HG03520 (cell line): ENCODE results near the gene NCOR1.
"Not testable (repeated sequence)": the region's sequence is repeated elsewhere in the genome, so short reads cannot be mapped to it uniquely, and the experiment has no call there.

Experiments used
- ATAC-seq: cut with Tn5 transposase; IDR thresholded peaks from one replicate; pipeline ENCODE4 v1.9.1; 2021; ENCODE audit warnings: mild to moderate bottlenecking, moderate library complexity; ENCODE audit not compliant: unreplicated experiment

The NCOR1 gene

GRCh38 chr17:16215273-16215964, at the start of gene NCOR1:
Gene NCOR1 (minus strand): TSS chr17:16215534. CDS start chr17:16194569, 20,965 bp downstream.
- peak; percentile 72 for ATAC-seq

- ATAC-seq = no peak
These were observed 46.9 kb upstream of the NCOR1 start for GRCh38 chr17:16262201-16262600.

- ATAC-seq = no peak
These were observed 45.7 kb upstream of the NCOR1 start for GRCh38 chr17:16261049-16261448.

DNA sequence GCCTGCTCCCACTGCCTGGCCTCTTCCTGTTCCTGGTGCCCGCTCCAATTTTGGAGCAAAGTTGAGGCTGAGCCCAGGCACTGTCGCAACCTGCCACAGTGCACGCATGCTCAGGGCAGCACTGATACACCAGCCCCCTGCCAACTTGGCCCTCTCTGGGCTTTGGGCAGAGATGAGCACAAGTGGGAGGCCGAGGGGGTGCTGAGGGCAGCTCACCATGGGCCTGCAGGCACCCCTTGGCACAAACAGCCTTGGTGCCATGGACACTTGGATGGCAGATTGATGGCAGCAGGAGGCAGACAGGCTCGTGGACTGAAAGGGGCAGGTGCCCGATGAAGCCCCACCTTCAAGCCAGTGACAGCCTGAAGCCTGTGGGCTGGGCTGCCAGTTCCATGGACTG, 44.6 kb upstream of the NCOR1 start:
- ATAC-seq = no peak

DNA sequence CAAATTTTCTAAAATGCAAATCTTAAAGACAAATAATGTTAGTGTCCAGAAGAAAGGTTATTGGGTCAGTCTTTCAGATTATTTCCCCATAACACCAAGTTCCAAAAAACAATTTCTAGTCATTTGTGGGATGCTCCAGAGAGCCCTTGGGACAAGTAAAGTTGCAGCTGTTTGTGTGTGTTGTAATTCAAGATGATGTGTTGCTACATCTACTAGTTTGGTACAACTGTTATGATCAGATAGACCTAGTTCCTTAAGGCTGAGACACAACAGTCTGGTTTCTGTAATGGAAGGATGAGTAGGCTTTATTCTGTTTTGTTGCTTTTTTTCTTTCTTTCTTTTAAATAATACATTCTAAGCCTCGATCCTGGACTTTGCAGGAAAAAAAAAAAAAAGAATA, 43.6 kb upstream of the NCOR1 start:
- ATAC-seq = no peak

GRCh38 chr17:16255481-16255921, 40.2 kb upstream of the NCOR1 start:
- ATAC-seq = no peak

DNA sequence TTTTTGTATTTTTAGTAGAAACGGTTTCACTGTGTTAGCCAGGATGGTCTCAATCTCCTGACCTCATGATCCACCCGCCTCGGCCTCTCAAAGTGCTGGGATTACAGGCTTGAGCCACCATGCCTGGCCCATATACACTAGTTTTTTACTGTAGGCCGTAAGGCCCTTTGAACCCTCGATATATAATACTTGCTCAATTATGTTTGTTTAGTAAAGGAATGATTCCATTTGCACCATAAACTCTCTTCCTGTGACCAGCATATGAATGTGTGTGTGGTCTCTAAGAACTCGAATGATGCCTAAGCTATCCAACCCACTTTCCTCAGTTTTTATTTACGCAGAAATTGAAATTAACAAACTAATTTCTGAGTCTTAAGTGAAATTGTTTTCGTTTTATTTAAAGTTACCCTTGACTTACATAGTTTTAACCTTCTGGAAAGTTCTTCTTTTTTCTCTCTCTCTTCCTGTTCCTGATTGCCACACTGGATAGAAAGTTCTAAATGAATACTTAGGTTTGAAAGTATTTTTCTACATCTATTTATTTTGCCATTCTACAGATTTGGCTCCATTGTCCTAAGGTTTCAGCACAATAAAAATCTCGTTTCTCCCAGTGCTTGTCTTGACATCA, 39.6 kb upstream of the NCOR1 start:
- ATAC-seq = no peak

DNA sequence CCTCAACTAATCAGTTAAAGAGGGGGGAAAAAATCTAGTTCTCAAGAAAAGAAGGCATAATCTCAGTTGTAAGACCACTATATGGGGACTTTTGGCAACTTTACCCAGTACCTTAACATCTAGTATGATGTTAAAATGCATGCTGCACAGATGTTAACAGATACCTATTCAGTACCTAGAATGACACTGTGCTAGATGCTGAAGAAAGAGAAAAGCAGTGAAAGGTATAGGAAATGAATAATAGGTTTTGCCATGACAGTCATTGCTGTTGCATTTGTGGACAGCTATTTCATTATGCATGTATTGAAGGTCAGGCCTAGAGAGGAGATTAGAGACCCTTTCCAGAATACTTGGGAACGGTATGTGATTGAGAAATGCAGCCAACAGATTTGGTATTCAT, 36.2 kb upstream of the NCOR1 start:
- no peak for ATAC-seq

GRCh38 chr17:16251043-16251442, 35.7 kb upstream of the NCOR1 start:
- ATAC-seq = no peak

DNA sequence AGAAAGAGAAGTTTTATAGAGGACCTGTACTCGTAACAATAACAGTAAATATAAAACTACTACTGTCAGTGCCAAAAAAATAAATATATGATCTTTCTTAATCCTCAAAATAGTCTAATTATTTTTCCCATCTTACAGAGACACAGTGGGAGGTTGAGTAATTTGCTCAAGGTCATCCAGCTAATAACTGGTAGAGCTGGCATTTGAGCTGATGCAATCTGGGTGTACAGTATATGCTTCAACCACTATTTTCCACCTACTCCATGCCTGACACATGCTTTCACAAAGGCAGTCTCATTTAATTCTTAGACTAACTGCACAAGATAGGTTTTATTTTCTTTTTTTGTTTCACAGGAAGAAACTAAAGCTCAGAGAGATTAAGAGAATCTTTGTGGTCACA, 35.3 kb upstream of the NCOR1 start:
- ATAC-seq = no peak

GRCh38 chr17:16247586-16247984, 32.3 kb upstream of the NCOR1 start:
- ATAC-seq = no peak

- ATAC-seq = no peak
These were observed 28.6 kb upstream of the NCOR1 start for GRCh38 chr17:16243801-16244567.

DNA sequence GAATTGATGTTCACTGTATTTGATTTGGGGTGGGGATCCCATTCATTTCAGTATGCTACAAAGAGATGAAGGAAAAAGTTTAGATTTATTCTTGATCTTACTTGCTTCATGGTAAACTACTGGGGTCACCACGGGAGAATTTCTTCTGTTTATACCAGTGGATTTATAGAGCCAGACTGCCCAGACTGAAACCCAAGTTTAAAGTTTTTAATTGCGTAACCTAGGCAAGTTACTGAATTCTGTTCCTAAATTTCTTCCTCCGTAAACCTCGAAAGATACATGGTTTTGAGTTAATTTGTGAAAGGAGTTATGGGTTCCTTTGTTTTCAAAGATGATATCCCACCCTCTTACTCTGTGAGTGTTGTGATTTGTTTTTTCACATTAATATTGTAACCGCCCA, 28.1 kb upstream of the NCOR1 start:
- no peak for ATAC-seq

DNA sequence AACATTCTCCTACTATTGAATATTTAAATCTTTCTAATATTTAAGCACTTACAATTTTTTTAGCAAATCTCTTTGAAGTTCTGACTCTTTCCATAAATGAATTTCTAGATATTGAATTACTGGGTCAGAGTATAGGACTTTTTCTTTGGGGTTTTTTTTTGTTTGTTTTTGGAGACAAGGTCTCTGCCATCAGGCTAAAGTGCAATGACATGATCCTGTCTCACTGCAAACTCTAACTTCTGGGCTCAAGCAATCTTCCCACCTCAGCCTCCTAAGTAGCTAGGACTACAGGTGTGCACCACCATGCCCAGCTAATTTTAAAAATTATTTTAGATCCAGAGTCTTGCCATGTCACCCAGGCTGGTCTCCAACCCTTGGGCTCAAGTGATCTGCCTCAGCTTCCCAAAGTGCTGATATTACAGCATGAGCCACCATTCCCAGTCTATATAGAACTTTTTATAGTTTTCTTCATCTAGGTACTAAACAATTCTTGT, 26.6 kb upstream of the NCOR1 start:
- ATAC-seq = no peak

GRCh38 chr17:16239931-16240330, 24.6 kb upstream of the NCOR1 start:
- ATAC-seq = no peak

DNA sequence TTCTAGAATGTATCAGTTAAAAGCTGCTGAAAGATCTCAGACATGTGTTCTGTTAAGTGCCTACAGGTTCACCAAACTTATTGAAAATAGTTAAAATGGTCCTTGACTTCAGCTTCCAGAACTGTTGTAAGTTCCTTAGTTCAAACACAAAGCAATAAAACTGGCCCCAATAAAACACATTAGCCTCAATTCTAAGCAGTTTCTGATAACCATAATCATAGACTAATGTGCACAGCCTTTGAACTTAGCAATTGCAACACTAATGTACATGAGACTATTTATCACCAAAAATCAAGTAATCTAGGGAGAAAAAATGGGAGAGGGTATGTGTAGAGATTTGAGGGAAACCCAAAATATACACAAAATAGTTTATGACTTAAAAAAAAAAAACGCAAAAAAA, 17.1 kb upstream of the NCOR1 start:
- no peak for ATAC-seq

- ATAC-seq = not testable (repeated sequence)
These were observed 14.7 kb upstream of the NCOR1 start for GRCh38 chr17:16229912-16230561.

DNA sequence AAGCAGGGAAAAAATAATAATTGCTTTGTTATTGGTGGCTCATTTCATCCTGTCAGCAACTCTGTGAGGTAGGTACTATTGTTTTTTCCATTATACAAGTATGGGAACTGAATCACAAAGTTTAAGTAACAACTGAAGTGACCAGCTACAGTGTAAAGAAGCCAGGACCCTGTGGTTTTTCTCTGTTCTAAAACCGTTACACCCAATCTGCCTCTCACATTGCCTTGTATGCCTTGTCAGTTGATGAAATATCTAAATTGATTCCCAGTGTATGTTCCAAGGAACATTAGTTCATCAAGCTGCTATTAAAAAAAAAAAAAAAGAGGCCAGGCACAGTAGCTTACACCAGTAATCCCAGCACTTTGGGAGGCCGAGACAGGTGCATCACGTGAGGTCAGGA, 7.1 kb upstream of the NCOR1 start:
- no peak for ATAC-seq

GRCh38 chr17:16217002-16217635, 1.8 kb upstream of the NCOR1 start, which contains the start of gene PIGL:
Gene PIGL (plus strand): TSS chr17:16217210. CDS start chr17:16217227, 17 bp downstream.
- peak; percentile 33 for ATAC-seq

DNA sequence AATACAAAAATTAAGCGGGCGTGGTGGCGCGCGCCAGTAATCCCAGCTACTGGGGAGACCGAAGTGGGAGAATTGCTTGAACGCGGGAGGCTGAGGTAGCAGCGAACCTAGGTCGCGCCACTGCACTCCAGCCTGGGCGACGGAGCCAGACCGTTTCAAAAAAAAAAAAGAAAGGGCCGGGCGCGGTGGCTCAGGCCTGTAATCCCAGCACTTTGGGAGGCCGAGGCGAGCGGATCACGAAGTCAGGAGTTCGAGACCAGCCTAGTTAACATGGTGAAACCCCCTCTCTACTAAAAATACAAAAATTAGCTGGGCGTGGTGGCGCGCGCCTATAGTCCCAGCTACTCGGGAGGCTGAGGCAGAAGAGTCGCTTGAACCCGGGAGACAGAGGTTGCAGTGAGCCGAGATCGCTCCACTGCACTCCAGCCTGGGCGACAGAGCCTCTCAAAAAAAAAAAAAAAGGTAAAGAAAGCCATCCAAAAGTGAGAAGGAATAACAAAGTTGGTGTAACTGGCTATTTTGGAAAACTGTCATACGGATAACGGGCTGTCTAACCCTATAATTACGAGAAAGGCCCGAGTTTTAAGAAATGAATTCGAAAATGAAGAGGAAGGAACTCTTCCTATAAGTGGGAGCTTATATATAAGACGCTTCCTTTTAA, 1.1 kb upstream of the NCOR1 start:
- ATAC-seq = not testable (repeated sequence)
